ENCODE results near the gene PRORP.

The PRORP gene

GRCh38 chr14:35167496-35167895 is 45.1 kb downstream of the PRORP start:
- no peak for TF ChIP-seq ZFX (IDR thresholded peaks at IDR 0.05)
- TF ChIP-seq, protein P1, sequence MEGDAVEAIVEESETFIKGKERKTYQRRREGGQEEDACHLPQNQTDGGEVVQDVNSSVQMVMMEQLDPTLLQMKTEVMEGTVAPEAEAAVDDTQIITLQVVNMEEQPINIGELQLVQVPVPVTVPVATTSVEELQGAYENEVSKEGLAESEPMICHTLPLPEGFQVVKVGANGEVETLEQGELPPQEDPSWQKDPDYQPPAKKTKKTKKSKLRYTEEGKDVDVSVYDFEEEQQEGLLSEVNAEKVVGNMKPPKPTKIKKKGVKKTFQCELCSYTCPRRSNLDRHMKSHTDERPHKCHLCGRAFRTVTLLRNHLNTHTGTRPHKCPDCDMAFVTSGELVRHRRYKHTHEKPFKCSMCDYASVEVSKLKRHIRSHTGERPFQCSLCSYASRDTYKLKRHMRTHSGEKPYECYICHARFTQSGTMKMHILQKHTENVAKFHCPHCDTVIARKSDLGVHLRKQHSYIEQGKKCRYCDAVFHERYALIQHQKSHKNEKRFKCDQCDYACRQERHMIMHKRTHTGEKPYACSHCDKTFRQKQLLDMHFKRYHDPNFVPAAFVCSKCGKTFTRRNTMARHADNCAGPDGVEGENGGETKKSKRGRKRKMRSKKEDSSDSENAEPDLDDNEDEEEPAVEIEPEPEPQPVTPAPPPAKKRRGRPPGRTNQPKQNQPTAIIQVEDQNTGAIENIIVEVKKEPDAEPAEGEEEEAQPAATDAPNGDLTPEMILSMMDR (conservative IDR thresholded peaks at IDR 0.05), result no peak
- H3K27ac ChIP-seq, result no peak overlapping the region

Data from C4-2B (cell line).